Activated CD4-positive, alpha-beta T cell treated with anti-CD3 and anti-CD28 coated beads for 48 hours (primary cell): ENCODE measurements around the gene SLC17A3.

ENCODE experiments used
- DNase-seq: peaks from one replicate; pipeline ENCODE4 v3.0.0-alpha.2; 2020

Gene SLC17A3

DNA sequence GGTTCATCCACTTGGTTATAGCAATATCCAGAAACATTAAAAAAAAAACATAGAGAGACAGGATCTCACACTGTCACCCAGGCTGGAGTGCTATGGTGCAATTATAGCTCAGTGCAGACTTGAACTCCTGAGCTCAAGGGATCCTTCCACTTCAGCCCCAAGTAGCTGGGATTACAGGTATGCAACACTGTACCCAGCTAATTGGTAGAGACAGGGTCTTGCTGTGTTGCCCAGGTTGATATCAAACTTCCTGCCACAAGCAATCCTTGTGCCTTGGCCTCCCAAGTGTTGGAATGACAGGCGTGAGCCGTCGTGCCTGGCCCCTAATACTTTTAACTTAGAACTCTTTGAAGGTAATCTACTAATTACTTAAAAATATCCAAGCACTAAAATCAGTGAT, 41.4 kb downstream of the SLC17A3 start:
- no peak for DNase-seq

DNA sequence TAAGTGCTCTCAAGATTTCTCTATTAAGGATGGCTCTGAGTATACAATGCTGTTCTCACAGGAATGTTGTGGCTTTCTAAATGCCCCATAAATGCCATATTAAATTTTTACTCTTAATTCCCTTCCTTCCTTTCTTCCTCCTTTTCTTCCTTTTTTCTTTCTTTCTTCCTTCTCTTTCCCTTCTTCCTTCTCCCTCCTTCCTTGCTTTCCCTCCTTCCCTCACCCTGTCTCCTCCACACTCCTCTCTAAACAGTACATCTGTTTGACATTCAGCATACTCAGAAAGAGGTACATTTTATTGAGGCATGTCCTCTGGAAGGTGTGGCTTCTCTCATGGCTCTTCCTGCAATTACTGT, 41.8 kb downstream of the SLC17A3 start:
- no peak for DNase-seq

DNA sequence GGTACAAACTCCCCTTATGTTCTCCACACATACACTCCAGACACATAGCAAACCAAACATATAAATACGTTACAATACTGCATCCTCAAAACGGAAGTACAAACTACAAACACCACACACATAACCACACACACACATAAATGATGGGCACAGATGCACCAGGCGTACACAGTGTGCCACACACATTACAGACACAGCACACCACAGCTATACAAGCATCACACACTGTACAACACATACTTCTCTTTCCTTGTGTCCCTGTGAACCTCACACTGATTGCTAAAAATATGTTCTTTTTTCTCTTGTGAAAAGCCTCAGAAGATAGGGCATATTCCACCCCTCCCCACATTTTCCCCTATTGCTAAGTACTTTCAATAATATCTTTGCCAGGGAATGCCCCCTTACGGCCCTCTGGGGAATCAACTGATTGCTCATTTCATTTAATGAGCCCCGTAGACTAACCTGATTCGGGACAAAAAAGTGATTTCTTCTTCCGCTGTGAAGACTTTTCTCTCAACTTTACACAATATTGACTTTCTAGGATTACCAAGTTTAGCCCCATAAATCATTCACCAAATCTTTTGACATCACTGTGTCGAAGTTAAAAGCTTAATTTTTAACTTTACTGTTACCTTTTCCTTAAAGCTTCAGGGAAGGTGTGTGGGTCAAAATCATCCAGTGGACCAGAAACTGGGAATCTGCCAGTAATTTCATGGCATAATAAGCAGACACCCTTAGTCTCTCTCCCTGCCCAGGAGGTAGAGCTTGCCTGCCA, 42.3 kb downstream of the SLC17A3 start, which contains the start of gene SLC17A1:
Gene SLC17A1 (minus strand): TSS at position 521 of the 775 bp plus-strand sequence. CDS start 1,495 bp downstream, outside the sequence.
- DNase-seq: no peak

- DNase-seq: no peak
These were observed 43.6 kb downstream of the SLC17A3 start for GRCh38 chr6:25830458-25830857.

DNA sequence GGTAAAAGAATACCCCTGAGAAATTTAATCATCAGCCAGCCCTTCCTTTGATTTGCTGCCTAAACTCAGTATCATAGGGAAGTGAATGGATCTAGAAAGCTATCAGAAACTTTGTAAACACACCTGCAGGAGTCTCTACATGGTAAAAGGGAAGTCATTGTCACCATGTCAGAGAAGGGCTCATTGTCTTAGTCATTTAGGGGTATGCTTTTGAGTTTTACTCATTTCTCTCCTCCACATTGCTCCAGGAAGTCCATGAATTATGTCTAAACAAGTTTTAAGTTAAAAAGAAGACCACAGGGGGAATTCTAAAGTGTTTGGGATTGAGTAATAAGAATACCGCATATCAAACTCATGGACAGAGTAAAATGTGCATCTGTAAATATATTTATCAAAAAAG, 44.7 kb downstream of the SLC17A3 start:
- DNase-seq: no peak

DNA sequence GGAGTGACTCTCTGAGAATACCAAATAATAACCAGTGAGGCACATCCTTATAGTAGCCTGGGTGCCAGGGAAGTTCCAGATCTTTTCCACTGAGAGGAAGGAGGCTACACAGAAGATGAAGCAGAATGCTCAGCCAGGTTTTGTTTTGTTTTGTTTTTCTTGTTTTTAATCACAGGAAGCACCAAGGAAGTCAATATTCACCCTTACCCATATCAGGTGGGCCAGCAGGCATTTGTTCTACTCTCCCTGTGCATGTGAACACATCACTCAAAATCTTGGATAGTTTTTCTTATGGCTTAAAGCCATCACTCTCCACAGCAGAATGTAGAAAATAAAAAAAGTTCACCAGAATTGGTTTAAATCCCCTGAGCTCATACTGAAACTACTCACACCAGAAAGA, 52.7 kb downstream of the SLC17A3 start:
- DNase-seq: no peak

DNA sequence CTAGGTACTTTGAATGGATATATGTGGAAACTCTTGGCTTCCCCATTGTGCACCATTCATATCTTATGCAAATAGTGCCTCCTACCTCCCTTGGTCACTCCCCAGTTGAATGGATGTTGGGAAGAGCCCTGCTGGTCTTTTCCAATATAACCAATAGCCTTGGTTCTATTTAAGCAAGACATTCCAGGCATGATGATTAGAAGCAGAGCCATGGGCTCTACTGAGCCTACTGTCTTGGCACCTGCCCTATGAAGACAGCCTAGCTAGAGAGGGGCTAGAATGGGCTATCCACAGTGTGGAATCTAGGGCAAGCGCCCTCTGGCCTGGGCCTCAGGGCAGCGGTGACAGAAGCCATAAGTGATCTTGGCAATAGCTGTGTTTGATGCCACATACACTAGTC, 57.8 kb downstream of the SLC17A3 start:
- no peak for DNase-seq

- no peak for DNase-seq
These were observed 58.8 kb downstream of the SLC17A3 start for GRCh38 chr6:25815194-25815593.

- no peak for DNase-seq
These were observed 69.2 kb downstream of the SLC17A3 start for GRCh38 chr6:25804804-25805203.

DNA sequence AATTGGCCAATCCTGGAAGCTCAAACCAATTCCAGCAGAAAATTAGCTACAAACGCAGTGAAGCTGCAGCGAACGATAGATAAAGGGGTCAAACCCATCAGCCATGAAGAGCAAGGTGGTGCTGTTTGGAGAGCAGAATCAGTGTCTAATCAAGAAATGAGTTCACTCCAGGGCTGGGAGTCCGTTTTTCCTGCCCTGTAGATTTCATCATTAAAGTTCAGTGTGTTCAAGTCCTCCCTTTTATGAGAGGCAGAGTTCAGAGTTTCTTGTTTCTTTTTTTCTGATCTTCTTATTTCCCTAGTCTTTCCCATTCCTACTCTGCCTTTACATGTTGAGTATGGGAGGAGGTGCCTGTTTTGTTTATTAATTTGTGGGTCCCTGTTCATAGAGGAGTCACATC, 72.6 kb downstream of the SLC17A3 start:
- no peak for DNase-seq
